A549 (cell line): ENCODE measurements around the gene INTS15. TPM values are rescaled to one million over a fixed set of nuclear protein-coding genes. Genes with fewer than 3 reads are reported as not detected.

Source experiments
- ATAC-seq, 2 experiments: fragments of 200-7000 bp in 1 of 2; fragments of >200 bp in 1 of 2; cut with Nextera tagmentation in 1 of 2; cut with Tn5 transposase in 1 of 2; 3 replicates each; pipeline versions ENCODE4 v1.8.0 to v1.9.1; 2018 to 2020; ENCODE audit warnings: mild to moderate bottlenecking in 1 of 2, moderate library complexity in 1 of 2
- CTCF ChIA-PET: fragments of 300-600 bp; sonication (Branson Sonifier 250); formaldehyde crosslinking; extraction: SDS; loops from one replicate; lab custom pipeline; 2021; ENCODE audit warnings: antibody characterized with exemption, inconsistent platforms; lab: Yijun Ruan, JAX
- POLR2A ChIA-PET: fragments of 350-600 bp; formaldehyde crosslinking; extraction: SDS; loops from one replicate; lab custom pipeline; 2021; ENCODE audit warnings: antibody characterized with exemption, inconsistent platforms; lab: Yijun Ruan, JAX
- DNase-seq, 2 experiments: peaks; one replicate each; pipeline versions ENCODE4 v3.0.0 to v3.0.0-alpha.2; 2011 to 2016; ENCODE audit warnings: low read depth in 1 of 2, low spot score in 1 of 2
- FAIRE-seq: peaks from 2 replicates; lab custom pipeline; 2011; peaks lifted over from hg19 to GRCh38; lab: Jason Lieb, UNC
- H3K27ac ChIP-seq, 2 experiments: fragments of >200 bp; sonication (Bioruptor Twin); formaldehyde crosslinking; 3 replicates each; pipeline ENCODE4 v1.5.1; 2016 to 2017
- H3K4me1 ChIP-seq: fragments of >200 bp; sonication (Bioruptor Twin); formaldehyde crosslinking; 3 replicates; pipeline ENCODE4 v1.6.1; 2016
- H3K4me2 ChIP-seq: fragments of >200 bp; sonication (Bioruptor Twin); formaldehyde crosslinking; 3 replicates; pipeline ENCODE4 v1.6.1; 2016
- H3K4me3 ChIP-seq: fragments of >200 bp; sonication (Bioruptor Twin); formaldehyde crosslinking; 3 replicates; pipeline ENCODE4 v1.5.1; 2016
- H3K9me3 ChIP-seq: fragments of >200 bp; sonication (Bioruptor Twin); formaldehyde crosslinking; 3 replicates; pipeline ENCODE4 v1.6.1; 2016
- ATOH8 ChIP-seq: fragments of 250-450 bp; sonication (Bioruptor Pico); IDR thresholded peaks from 2 replicates; pipeline ENCODE4 v1.5.0; 2020; ENCODE audit warnings: low read depth, mild to moderate bottlenecking, moderate library complexity
- BHLHE40 ChIP-seq: IDR thresholded peaks from 2 replicates; pipeline ENCODE4 v1.6.1; 2012; ENCODE audit warnings: low read depth, low read length, inconsistent platforms
- CBX8 ChIP-seq: fragments of 200-600 bp; sonication (generic); IDR thresholded peaks from 2 replicates; pipeline ENCODE4 v1.6.1; 2016
- CEBPB ChIP-seq, 2 experiments: fragments of >200 bp in 1 of 2; sonication (Bioruptor Twin) in 1 of 2; formaldehyde crosslinking in 1 of 2; IDR thresholded peaks; 2 replicates each; pipeline ENCODE4 v1.6.1; 2012 to 2016
- E2F6 ChIP-seq: IDR thresholded peaks from 2 replicates; pipeline ENCODE4 v1.6.1; 2012; ENCODE audit warnings: low read depth, borderline replicate concordance
- EHF ChIP-seq: fragments of 250-450 bp; sonication (Bioruptor Pico); IDR thresholded peaks from 2 replicates; pipeline ENCODE4 v1.5.0; 2020; ENCODE audit warnings: mild to moderate bottlenecking
- EP300 ChIP-seq, 2 experiments: fragments of >200 bp; sonication (Bioruptor Twin); formaldehyde crosslinking; IDR thresholded peaks; 2 replicates in 1 of 2; 3 replicates in 1 of 2; pipeline ENCODE4 v1.6.1; 2016 to 2017
- ESRRA ChIP-seq: fragments of 150-350 bp; IDR thresholded peaks from 2 replicates; pipeline ENCODE4 v1.6.1; 2014; ENCODE audit warnings: mild to moderate bottlenecking, low read length, borderline replicate concordance
- FOSL2 ChIP-seq, 2 experiments: fragments of 450-650 bp in 1 of 2; fragments of >200 bp in 1 of 2; sonication (Bioruptor Twin) in 1 of 2; formaldehyde crosslinking; IDR thresholded peaks; 2 replicates each; pipeline versions ENCODE4 v1.5.0 to v1.6.1; 2016 to 2020; ENCODE audit warnings: mild to moderate bottlenecking in 1 of 2, moderate library complexity in 1 of 2
- GATA3 ChIP-seq: IDR thresholded peaks from 2 replicates; pipeline ENCODE4 v1.6.1; 2012; ENCODE audit warnings: borderline replicate concordance
- HES2 ChIP-seq: fragments of >200 bp; sonication (Bioruptor Twin); formaldehyde crosslinking; IDR thresholded peaks from 2 replicates; pipeline ENCODE4 v1.6.1; 2016
- HOXB13 ChIP-seq: fragments of 250-450 bp; sonication (Bioruptor Pico); IDR thresholded peaks from 2 replicates; pipeline ENCODE4 v1.5.0; 2020; ENCODE audit warnings: low read depth, mild to moderate bottlenecking, moderate library complexity
- HOXB5 ChIP-seq: fragments of 250-450 bp; sonication (Bioruptor Pico); IDR thresholded peaks from 2 replicates; pipeline ENCODE4 v1.5.0; 2020; ENCODE audit warnings: mild to moderate bottlenecking, moderate library complexity
- KDM1A ChIP-seq: fragments of 200-600 bp; sonication (generic); IDR thresholded peaks from 2 replicates; pipeline ENCODE4 v1.6.1; 2016; ENCODE audit warnings: low read depth, mild to moderate bottlenecking
- KDM5A ChIP-seq: fragments of 200-600 bp; sonication (generic); IDR thresholded peaks from 2 replicates; pipeline ENCODE4 v1.6.1; 2016; ENCODE audit warnings: antibody characterized with exemption, mild to moderate bottlenecking
- MAFK ChIP-seq: fragments of 450-650 bp; IDR thresholded peaks from 2 replicates; pipeline ENCODE4 v1.6.1; 2014; ENCODE audit not compliant: partially characterized antibody
- MYC ChIP-seq: IDR thresholded peaks from 2 replicates; pipeline ENCODE4 v1.6.1; 2012; ENCODE audit warnings: mild to moderate bottlenecking, inconsistent platforms, low read length, improper control_type of control experiment, borderline replicate concordance
- NFE2L2 ChIP-seq: fragments of 150-350 bp; conservative IDR thresholded peaks from 2 replicates; pipeline ENCODE4 v1.6.1; 2014; ENCODE audit warnings: low read length
- NR3C1 ChIP-seq: fragments of >200 bp; sonication (Bioruptor Twin); formaldehyde crosslinking; IDR thresholded peaks from 3 replicates; pipeline ENCODE4 v1.6.1; 2017
- PBX3 ChIP-seq: IDR thresholded peaks from 2 replicates; pipeline ENCODE4 v1.6.1; 2012
- PHF8 ChIP-seq: fragments of 200-600 bp; sonication (generic); IDR thresholded peaks from 2 replicates; pipeline ENCODE4 v1.6.1; 2016; ENCODE audit warnings: low read depth, mild to moderate bottlenecking, antibody characterized with exemption, moderate library complexity, borderline replicate concordance
- POLR2AphosphoS2 ChIP-seq: conservative IDR thresholded peaks from 2 replicates; pipeline ENCODE4 v1.6.1; 2012; ENCODE audit warnings: low read length, improper control_type of control experiment, inconsistent platforms
- RCOR1 ChIP-seq: fragments of 150-350 bp; IDR thresholded peaks from 2 replicates; pipeline ENCODE4 v1.6.1; 2014; ENCODE audit warnings: antibody characterized with exemption, low read length, low read depth
- REST ChIP-seq: fragments of 200-600 bp; sonication (generic); IDR thresholded peaks from 2 replicates; pipeline ENCODE4 v1.6.1; 2016; ENCODE audit warnings: antibody characterized with exemption, mild to moderate bottlenecking, moderate library complexity
- RNF2 ChIP-seq: fragments of 200-600 bp; sonication (generic); IDR thresholded peaks from 2 replicates; pipeline ENCODE4 v1.6.1; 2016; ENCODE audit warnings: low read depth, mild to moderate bottlenecking, antibody characterized with exemption, moderate library complexity, borderline replicate concordance
- TP53 ChIP-seq: fragments of 250-450 bp; sonication (Bioruptor Pico); IDR thresholded peaks from 2 replicates; pipeline ENCODE4 v1.5.0; 2021; ENCODE audit warnings: mild to moderate bottlenecking, moderate library complexity
- USF2 ChIP-seq: fragments of 450-650 bp; IDR thresholded peaks from 2 replicates; pipeline ENCODE4 v1.6.1; 2014; ENCODE audit warnings: antibody characterized with exemption
- WGBS: methylation state at CpG from one replicate; pipeline ENCODE4 v1.1.6; 2017; ENCODE audit errors: missing lambda C conversion rate; 5-methylcytosine and 5-hydroxymethylcytosine counted together
- polyA plus RNA-seq, 4 experiments: library from polyadenylated mRNA; depleted of rRNA in 3 of 4; stranded (reverse); fragments of >200 nt; fragmentation: RNase III in 1 of 4; extraction: RNeasy Plus Mini Kit Qiagen cat#74134 plus additional on column Dnase treatment in 1 of 4; gene quantifications; 2 replicates in 3 of 4; 3 replicates in 1 of 4; pipeline ENCODE4 v1.2.3, GENCODE V29; 2011 to 2017

INTS15 gene
- polyA plus RNA-seq, 2 of the 4 experiments (the other 2 are of a cell fraction) = 14.7 to 23.4 TPM

- no peak for FAIRE-seq
- no peak for DNase-seq
- no peak for ATAC-seq
- POLR2A ChIA-PET = no interaction called here
- H3K27ac ChIP-seq = no peak overlapping the region
- TF ChIP-seq TP53 (no peak), FOSL2 (IDR thresholded peaks at IDR 0.05) (no peak), FOSL2 (CRISPR knock-in tag; IDR thresholded peaks at IDR 0.05) (no peak), EP300 (IDR thresholded peaks at IDR 0.05) (no peak), ATOH8 (no peak), KDM5A (no peak), GATA3 (no peak), NFE2L2 (no peak), NR3C1 (no peak), MAFK (no peak), RNF2 (no peak), POLR2AphosphoS2 (no peak), PHF8 (no peak), EHF (CRISPR knock-in tag) (no peak), HOXB13 (CRISPR knock-in tag) (no peak), ESRRA (no peak)
- WGBS = 93% methylated on average over 10 of the region's 10 CpGs
- H3K9me3 ChIP-seq = no peaks in the 10 kb centered on the region; the same call in 2 of the 3 replicates
- H3K4me3 ChIP-seq = no peak overlapping the region
- H3K4me2 ChIP-seq = no peak overlapping the region
- no peaks in the 10 kb centered on the region for H3K4me1 ChIP-seq
- CTCF ChIA-PET = interaction anchor here (1.3 to 2.4 kb wide), 2 partner anchors 10 to 54 kb away, joined by 3 to 6 read pairs; partner anchors contain the start of gene INTS15
These were observed 54.9 kb downstream of the INTS15 start for GRCh38 chr7:6644728-6645127.

GRCh38 chr7:6646465-6646864, 56.6 kb downstream of the INTS15 start:
- Histone ChIP-seq H3K27ac (no peak overlapping the region), H3K4me1 (no peaks in the 10 kb centered on the region), H3K4me2 (no peak overlapping the region), H3K4me3 (no peak overlapping the region), H3K9me3 (peaks cover under 1% of the 10 kb centered on the region; the same call in 2 of the 3 replicates)
- POLR2A ChIA-PET = no interaction called here
- ATAC-seq = no peak; a peak in 1 of 6 replicates
- CTCF ChIA-PET = interaction anchor here (2.4 kb wide), 1 partner anchor 56 kb away, joined by 6 read pairs; the partner anchor contains the start of gene INTS15
- 97% methylated on average over 7 of the region's 8 CpGs for WGBS
- no peak for FAIRE-seq
- no peak for DNase-seq
- no peak for TF ChIP-seq TP53
- TF ChIP-seq PBX3 = no peak
- TF ChIP-seq NFE2L2 = no peak
- TF ChIP-seq CBX8 = no peak
- no peak for TF ChIP-seq KDM1A
- TF ChIP-seq HES2 = no peak
- TF ChIP-seq USF2 = no peak
- TF ChIP-seq CEBPB (IDR thresholded peaks at IDR 0.05) = no peak
- no peak for TF ChIP-seq MYC
- TF ChIP-seq HOXB5 (CRISPR knock-in tag) = no peak
- no peak for TF ChIP-seq POLR2AphosphoS2
- TF ChIP-seq BHLHE40 = no peak
- TF ChIP-seq RCOR1 = no peak
- no peak for TF ChIP-seq E2F6
- no peak for TF ChIP-seq REST
